HG03432 (cell line): ENCODE results near the gene KRT71.

Source experiments
- ATAC-seq: cut with Tn5 transposase; IDR thresholded peaks from one replicate; pipeline ENCODE4 v1.9.1; 2021; ENCODE audit warnings: mild to moderate bottlenecking, moderate library complexity; ENCODE audit not compliant: unreplicated experiment

KRT71 gene

DNA sequence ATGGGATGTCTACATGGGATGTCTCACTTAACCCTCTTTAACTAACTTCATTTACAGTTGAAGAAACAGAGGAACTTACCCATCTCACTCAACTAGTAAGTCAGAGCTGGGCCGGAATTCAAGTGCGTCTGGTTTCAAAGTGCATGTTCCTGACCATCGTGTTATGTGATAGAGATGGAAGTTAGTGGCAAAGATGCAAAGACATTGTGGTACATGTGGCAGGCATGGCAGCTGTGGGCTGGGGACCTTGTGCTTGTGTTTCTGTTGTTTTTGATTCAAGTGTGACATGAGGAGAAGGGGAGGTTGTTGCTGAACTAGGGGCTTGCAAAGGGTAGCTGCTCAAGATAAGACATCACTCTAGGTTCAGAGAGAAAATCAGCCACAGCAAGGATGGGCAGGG, 23.0 kb upstream of the KRT71 start:
- no peak for ATAC-seq

DNA sequence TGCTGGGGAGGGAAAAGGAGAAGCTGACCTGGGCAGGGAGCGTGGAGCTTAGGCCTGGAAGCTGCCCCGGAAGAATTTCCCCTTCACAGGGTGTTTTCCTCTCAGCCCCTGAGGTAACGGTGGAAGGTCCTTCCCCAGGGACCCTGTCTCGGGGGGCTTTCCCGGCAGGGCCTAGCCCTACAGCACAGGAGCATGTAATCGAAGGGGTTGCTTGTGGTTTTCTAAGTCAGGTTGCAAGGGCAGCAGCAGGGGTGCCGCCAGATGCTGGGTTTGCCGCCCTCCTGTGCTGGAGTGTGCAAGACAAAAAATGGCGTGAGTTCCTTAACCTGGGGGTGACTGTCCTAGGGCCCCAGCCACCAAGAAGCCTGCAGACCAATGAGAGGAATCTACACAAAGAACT, 22.3 kb upstream of the KRT71 start:
- no peak for ATAC-seq

GRCh38 chr12:52573743-52574142, 20.8 kb upstream of the KRT71 start, which contains the start of gene KRT74:
Gene KRT74, minus strand, starts transcription at chr12:52573843. Its CDS starts 66 bp downstream, at chr12:52573777.
- no peak for ATAC-seq

- no peak for ATAC-seq
Observed at GRCh38 chr12:52573306-52573705, 20.4 kb upstream of the KRT71 start.

- no peak for ATAC-seq
Observed at GRCh38 chr12:52570511-52570910, 17.6 kb upstream of the KRT71 start.

DNA sequence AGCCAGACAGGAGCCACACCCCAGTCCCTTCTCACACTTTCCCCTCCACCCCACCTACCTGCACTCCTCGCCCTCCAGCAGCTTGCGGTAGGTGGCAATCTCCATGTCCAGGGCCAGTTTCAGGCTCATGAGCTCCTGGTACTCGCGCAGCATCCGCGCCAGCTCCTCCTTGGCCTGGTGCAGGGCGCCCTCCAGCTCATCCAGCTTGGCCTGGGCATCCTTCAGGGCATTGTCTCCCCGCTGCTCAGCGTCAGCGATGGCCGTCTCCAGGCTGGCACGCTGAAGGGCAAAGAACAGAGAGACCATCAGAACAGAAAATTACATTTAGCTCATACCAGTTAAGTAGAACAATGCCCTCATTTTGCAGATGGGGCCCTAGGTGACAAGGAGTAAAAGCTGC, 15.2 kb upstream of the KRT71 start:
- no peak for ATAC-seq

DNA sequence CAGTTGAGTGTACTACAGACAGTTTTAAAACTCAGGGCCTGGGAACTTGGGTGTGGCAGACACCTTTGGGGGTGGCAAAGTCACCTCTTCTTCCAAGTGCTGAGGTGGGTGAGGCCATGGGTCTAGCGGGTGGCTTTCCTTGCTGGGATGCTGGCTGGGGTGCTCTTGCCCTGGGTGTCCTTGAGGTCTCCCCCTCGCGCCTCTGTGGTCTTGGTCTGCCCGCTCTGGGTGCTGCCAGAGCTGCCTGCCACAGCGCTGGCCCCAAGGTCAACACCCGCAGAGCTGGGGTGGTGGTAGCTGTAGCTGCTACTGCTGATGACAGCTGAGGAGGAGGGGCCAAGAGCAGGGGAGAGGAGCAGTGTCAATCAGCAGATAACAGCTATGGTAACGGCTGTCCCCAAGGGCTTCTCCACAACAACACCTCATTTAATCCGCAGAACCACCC, 13.9 kb upstream of the KRT71 start:
- no peak for ATAC-seq

DNA sequence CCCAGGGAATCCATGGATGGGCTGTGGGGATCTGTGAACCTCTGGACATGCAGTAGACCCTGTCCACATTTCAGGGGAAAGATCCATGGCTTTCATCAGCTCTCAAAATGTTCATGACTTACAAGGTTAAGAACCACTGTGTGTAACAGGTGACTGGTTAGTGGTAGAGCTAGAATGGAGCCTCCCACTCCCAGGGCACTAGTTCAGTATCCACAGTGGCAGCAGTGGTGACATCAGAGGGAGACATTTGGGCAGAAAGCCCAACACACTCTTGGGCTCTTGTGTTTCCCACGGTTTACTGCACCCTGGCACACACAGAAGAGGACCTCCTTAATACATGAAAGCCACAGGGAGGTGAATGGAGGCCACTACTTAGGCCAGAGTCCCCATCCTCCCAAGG, 11.6 kb upstream of the KRT71 start:
- no peak for ATAC-seq

DNA sequence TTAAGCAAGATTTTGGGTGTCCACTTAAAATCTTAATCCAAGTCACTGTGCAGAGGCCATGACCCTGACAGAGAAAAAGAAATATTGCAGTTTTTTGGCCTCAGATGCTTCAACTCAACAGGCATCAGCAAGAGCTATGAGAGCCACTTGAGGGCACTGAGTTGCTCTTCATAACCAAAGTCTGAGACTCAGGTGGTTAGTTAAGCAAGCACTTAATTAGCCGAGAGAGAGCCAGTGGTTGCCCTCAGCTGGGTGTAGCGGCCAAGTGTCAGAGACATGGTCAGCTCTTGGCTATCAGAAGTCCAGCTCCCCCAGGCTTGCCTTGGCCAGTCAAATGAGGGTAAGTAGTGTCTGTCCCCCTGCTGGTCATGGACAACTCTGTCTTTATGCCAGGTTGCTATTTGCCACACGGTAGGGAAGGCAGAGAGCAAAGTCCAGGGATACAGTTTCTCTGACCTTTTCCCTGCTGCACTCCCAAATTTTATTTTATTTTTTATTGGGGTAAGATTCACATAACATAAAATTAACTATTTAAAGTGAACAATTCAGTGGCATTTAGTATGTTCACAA, 9.0 kb upstream of the KRT71 start:
- ATAC-seq = no peak

- no peak for ATAC-seq
Observed at GRCh38 chr12:52559979-52560378, 7.0 kb upstream of the KRT71 start.

DNA sequence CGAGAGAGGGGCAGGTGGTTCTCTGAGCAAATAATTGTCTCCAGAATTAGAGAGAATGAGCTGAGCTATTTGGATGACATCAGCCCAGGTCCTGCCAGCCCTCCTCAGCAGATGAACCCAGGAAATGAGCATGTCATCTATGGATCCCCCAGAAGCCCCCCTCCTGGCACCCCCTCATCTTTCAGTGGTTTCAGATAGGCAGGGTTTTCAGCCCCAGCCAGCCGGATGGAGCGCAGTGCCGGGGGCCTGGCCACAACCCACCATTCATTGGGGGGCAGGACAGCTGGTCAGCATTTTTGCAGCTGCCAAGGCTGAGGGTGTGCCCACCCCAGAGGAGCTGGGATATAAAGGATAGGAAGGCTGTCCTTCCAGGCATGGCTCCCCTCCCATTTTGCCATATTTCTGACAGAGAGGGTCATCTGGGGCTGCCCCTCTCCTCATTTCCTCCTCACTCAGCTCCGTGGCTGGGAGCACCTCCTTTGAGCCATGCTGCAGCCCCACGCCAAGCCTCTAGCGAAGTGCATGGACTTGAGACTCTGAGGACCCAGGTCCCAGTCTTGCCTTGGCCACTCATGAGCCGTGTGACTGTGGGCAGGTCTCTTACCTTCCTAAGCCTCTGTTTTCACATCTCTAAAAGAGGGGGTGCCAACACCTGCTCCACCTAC, 6.0 kb upstream of the KRT71 start:
- ATAC-seq = no peak

DNA sequence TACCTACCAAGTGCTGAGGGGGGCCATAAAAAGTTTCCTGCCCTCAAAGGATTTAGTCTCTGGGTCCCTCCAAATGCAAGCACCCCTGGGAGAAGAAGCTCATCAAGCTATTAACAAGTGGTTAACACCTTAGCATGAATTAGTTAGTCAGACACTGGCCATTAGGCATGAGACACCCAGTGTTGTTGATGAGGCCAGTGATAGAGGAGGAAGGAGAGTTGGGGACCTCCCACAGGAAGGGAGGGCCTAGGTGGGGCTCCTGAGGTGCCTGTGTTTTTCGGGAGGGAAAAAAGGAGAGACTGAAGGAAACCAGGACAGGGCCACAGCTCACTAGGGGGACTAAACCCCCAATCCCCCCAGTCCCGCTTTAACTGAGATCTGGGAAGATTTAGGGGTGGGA, 4.5 kb upstream of the KRT71 start:
- no peak for ATAC-seq

GRCh38 chr12:52555577-52555976, 2.6 kb upstream of the KRT71 start:
- no peak for ATAC-seq

DNA sequence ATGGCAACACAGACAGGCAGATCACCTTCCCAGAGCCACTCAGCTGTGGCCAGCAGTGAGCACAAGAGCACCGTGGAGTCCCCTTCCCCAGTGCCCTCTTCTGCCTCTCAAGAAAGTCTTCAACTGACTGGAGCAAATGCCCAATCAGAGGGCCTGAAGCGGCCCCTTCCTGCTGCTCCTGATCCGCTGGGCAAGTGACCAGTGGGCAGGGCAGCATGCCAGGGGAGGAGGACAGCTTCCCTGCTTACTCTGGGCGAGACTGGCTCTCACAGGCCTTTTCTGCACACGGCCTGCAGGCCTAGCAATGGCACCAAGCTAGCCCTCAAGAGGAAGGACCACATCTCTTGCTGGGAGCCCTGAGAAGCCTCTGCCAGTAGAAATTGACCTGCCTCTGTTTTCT, 890 bp downstream of the KRT71 start:
- ATAC-seq = no peak

DNA sequence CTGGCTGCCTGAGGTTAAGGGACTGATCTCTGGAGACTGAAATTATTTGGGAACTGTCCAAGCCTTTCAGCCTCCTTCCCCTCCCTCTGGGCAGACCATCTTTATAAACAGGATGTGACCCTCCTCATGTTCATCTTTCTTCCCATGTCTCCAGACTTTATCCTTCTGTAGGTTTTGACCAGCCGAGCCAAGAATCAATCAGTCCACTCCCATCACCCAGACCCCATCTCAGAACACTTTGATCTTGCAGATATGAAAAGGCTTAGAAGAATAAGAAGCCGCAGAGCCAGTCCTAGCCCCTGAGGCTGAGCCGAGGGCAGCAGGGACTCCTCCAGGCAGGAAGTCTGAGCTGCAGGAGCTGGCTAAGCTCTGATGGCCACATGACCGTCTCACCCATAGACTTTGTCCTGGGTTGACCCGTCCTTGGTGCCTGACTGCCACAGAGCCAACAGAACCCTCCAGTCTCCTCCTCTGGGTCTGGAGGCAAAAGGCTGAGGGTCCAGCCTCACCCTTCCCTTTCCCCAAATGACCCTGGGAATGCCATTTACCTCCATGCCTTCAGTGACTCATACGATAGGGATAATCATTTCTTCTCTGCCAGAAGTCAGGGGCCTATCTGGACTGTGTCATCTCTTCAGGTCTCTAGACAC, 1.6 kb downstream of the KRT71 start:
- no peak for ATAC-seq

DNA sequence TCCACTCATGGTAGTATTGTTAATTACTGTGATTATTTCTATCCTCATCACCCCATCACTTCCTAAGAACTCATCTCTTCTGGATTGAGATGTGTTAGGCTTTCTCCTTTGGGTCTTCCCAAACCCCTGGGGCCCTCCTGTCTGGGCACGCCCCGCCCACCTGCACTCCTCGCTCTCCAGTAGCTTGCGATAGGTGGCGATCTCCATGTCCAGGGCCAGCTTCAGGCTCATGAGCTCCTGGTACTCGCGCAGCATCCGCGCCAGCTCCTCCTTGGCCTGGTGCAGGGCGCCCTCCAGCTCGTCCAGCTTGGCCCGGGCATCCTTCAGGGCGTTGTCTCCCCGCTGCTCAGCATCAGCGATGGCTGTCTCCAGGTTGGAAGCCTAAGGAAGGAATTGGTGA, 6.8 kb downstream of the KRT71 start:
- no peak for ATAC-seq

DNA sequence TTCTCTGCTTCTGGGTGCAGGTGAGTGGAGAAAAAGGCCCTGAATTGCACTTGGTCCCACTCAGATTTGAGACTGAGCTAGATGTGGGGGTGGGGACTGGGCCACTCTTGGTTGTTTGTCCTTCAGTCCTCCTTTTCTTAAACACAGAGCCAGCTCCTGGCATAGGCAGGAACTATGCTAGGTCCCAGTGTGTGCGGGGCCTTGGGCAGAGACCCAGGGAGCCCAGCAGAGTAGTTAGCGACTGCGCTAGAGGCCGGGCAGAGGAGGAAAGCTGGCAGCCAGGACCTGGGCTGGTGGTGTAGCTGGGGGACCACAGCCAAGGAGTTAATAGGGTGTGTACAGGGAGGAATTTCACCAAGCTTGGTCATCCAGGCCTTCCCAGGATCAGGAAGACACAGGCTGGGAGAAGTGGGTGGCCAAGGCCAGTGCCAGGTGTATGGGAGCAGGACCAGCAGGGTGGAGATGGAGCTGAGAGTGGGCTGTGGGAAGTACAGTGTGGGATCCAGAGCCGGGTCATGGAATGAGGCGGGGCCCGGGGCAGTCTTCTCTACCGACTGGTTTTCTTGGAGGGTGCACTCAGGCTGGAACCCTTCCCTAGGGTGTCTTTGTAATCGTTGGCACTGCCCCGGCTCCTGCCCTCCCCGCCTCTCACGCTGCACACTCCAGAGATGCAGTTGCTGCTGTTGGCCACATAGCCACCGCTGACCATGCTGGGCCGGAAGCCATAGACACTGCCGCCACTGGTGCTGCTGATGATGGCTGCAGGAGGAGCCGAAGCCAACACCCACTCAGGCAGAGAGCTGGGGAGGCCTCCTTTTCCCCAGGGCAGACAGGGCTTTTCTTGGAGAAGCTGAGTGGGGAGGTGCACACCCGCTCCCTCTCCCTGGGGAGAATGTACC, 8.7 kb downstream of the KRT71 start:
- ATAC-seq = no peak

DNA sequence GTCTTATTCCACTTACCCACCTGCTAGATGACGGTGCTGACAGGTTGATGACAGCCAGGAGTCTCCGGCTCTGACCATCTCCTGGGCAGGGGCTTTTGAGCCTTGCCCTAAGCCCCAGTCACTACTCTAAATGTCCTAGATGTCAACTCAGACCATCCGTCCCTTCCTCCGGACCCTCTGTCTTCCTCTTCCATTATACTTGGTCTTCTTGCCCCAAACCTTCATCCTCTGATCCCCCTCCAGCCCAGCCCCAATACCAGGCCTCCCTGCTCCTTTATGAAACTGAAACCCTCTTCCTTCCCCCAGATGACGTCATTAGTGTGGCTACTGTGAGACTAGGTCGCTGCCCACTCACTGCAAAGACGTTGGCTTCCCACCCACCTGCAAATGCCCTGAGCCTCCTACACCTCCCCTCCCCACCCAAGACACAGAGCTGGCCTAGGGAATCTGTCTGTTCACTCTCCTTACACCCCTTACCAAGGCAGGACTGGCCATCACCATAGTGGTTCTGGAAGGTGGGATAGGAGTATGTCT, 10.1 kb downstream of the KRT71 start:
- no peak for ATAC-seq

DNA sequence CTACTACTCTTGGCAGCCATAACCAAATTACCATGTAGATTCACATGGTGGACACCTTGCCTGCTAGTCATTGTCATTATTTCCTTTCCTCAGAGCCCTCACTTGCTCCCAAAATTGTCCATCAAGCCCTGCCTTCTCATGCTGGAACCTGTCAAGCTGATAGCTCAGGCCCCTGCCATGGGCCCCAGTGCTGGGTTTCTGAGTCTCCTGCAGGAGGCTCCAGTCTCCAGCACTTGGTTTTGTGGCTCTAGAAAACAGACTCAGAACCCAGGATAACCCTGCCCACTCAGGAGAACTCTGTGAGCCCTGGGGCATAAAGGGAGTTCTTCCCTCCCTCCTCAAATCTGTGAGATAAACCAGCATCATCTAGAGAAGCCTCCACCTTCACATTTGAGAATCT, 10.8 kb downstream of the KRT71 start:
- ATAC-seq = no peak

GRCh38 chr12:52541709-52542108, 11.2 kb downstream of the KRT71 start:
- no peak for ATAC-seq

- ATAC-seq = no peak
Observed at GRCh38 chr12:52540531-52540930, 12.4 kb downstream of the KRT71 start.
